ENCODE measurements around the gene EIF3B. TPM values are rescaled to one million over a fixed set of nuclear protein-coding genes. Genes with fewer than 3 reads are reported as not detected.
"Not testable (repeated sequence)": the region's sequence is repeated elsewhere in the genome, so short reads cannot be mapped to it uniquely, and the experiment has no call there.

Gene EIF3B
- total RNA-seq, 1 donor from 2014 or later: 136 TPM

DNA sequence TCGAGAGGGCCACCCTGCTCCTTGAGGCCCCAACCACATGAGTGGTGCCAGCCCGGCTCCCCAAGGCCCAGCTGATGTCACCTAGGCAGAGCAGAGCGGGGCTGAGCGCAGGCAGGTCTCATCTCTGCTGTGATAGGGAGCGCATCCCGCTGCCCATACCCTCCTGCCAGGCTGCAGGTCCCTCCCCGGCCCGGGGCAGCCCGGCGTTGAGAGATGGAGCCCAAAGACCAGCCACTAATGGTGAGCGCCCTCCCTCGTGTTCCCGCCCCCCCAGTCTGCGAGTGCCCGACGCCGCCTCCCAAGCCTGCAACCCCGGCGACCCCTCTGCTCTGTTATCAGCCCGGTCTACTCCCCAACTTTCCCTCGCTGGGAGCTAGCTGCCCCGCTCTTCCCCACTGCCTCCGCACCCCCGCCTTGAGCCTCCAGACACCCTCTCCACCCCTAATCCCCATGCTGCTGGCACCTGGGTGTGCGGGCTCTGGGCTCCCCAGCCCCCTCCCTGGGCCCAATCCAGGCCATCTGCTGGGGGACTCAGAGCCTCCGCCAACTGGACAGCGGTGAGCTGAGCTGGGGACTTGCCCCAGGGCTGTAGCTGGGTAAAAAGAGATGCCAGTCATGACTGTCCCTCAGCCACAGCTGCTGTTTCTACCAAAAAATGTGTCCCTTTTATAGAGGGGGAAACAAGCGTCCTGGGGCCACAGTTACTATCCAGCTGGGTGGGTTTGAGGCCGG lies 29.1 kb downstream of the EIF3B start:
- DNase-seq: no peak
- Mint-ChIP-seq H3K9me3 (ENCODE audit: unreplicated experiment) (peaks cover 7% of the 10 kb centered on the region), H3K27me3 (ENCODE audit: unreplicated experiment) (peaks cover 10% of the 10 kb centered on the region), H3K4me3 (ENCODE audit: unreplicated experiment) (no peak overlapping the region), H3K27ac (ENCODE audit: unreplicated experiment) (no peak overlapping the region), H3K4me1 (ENCODE audit: low read depth, unreplicated experiment) (no peaks in the 10 kb centered on the region), H3K36me3 (ENCODE audit: unreplicated experiment) (no peaks in the 10 kb centered on the region)
- TF ChIP-seq CTCF (IDR thresholded peaks at IDR 0.05; ENCODE audit: partially characterized antibody, unreplicated experiment): no peak

- H3K4me3 Mint-ChIP-seq (ENCODE audit: unreplicated experiment): no peak overlapping the region
- no peak for DNase-seq
- peaks cover 4% of the 10 kb centered on the region for H3K4me1 Mint-ChIP-seq (ENCODE audit: low read depth, unreplicated experiment)
- no peak overlapping the region for H3K27ac Mint-ChIP-seq (ENCODE audit: unreplicated experiment)
- H3K36me3 Mint-ChIP-seq (ENCODE audit: unreplicated experiment): no peaks in the 10 kb centered on the region
- H3K27me3 Mint-ChIP-seq (ENCODE audit: unreplicated experiment): peaks cover 7% of the 10 kb centered on the region
- peaks cover 4% of the 10 kb centered on the region for H3K9me3 Mint-ChIP-seq (ENCODE audit: unreplicated experiment)
- no peak for TF ChIP-seq CTCF (IDR thresholded peaks at IDR 0.05; ENCODE audit: partially characterized antibody, unreplicated experiment)
These were observed 30.0 kb downstream of the EIF3B start for GRCh38 chr7:2384354-2385243.

GRCh38 chr7:2386122-2386521 lies 31.5 kb downstream of the EIF3B start:
- not testable (repeated sequence) for H3K9me3 Mint-ChIP-seq (ENCODE audit: unreplicated experiment); H3K36me3 Mint-ChIP-seq (ENCODE audit: unreplicated experiment); H3K4me3 Mint-ChIP-seq (ENCODE audit: unreplicated experiment); H3K27me3 Mint-ChIP-seq (ENCODE audit: unreplicated experiment); DNase-seq
- Mint-ChIP-seq H3K27ac (ENCODE audit: unreplicated experiment) (peak overlapping the region; percentile 59), H3K4me1 (ENCODE audit: low read depth, unreplicated experiment) (peaks cover 11% of the 10 kb centered on the region)

- no peak for TF ChIP-seq CTCF (IDR thresholded peaks at IDR 0.05; ENCODE audit: partially characterized antibody, unreplicated experiment)
- no peaks in the 10 kb centered on the region for H3K36me3 Mint-ChIP-seq (ENCODE audit: unreplicated experiment)
- H3K4me3 Mint-ChIP-seq (ENCODE audit: unreplicated experiment): no peak overlapping the region
- peaks cover 3% of the 10 kb centered on the region for H3K9me3 Mint-ChIP-seq (ENCODE audit: unreplicated experiment)
- H3K27me3 Mint-ChIP-seq (ENCODE audit: unreplicated experiment): peaks cover 5% of the 10 kb centered on the region
- H3K27ac Mint-ChIP-seq (ENCODE audit: unreplicated experiment): no peak overlapping the region
- DNase-seq: no peak
- H3K4me1 Mint-ChIP-seq (ENCODE audit: low read depth, unreplicated experiment): peaks cover 11% of the 10 kb centered on the region
These were observed 32.5 kb downstream of the EIF3B start for GRCh38 chr7:2386964-2387669.

DNA sequence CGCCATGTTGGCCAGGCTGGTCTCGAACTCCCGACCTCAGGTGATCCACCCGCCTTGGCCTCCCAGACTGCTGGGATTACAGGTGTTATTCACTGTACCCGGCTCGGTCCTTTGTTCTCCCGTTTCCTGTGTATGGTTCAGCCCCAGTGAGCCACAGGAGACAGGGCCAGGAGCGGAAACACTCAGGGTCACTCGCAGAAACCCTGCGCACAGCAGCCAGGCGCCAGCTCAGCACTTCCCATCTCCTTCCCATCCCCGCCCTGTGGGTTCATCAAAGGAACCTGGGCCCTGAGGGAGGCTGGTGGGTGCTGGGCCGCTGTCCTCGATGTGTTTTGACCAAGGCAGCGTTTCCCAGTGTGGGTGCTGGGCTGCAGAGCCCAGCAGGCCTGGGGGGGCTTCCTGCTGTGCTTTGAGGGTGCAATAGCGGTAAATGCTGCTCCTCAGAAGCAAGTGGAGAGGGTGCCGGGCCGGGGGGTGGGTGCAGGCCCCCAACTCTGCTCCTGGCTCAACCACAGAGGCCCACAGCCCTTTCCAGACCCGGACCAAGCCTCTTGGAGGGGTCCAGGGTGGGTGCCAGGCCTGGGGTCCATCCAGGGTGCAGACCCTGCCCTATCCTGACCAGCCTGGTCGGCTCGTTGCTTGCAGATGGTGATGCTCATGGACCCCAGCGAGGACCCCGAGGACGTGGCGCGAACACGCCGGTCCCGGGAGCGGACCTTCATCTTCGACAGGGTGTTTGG lies 33.4 kb downstream of the EIF3B start:
- no peak for DNase-seq

More for the DNA sequence above, 33.4 kb downstream of the EIF3B start:
- no peak overlapping the region for H3K27ac Mint-ChIP-seq (ENCODE audit: unreplicated experiment)
- peaks cover 2% of the 10 kb centered on the region for H3K27me3 Mint-ChIP-seq (ENCODE audit: unreplicated experiment)
- H3K9me3 Mint-ChIP-seq (ENCODE audit: unreplicated experiment): peaks cover 3% of the 10 kb centered on the region
- H3K4me1 Mint-ChIP-seq (ENCODE audit: low read depth, unreplicated experiment): peaks cover 11% of the 10 kb centered on the region
- no peak for TF ChIP-seq CTCF (IDR thresholded peaks at IDR 0.05; ENCODE audit: partially characterized antibody, unreplicated experiment)
- no peaks in the 10 kb centered on the region for H3K36me3 Mint-ChIP-seq (ENCODE audit: unreplicated experiment)
- H3K4me3 Mint-ChIP-seq (ENCODE audit: unreplicated experiment): no peak overlapping the region

Measured in glutamatergic neuron (in vitro differentiated cells).